Measurements from ENCODE around the gene STAT2.
A peak's percentile ranks its signal among the peaks of the same experiment; 100 is the strongest.
"Not testable (repeated sequence)": the region's sequence is repeated elsewhere in the genome, so short reads cannot be mapped to it uniquely, and the experiment has no call there.

Gene STAT2

DNA sequence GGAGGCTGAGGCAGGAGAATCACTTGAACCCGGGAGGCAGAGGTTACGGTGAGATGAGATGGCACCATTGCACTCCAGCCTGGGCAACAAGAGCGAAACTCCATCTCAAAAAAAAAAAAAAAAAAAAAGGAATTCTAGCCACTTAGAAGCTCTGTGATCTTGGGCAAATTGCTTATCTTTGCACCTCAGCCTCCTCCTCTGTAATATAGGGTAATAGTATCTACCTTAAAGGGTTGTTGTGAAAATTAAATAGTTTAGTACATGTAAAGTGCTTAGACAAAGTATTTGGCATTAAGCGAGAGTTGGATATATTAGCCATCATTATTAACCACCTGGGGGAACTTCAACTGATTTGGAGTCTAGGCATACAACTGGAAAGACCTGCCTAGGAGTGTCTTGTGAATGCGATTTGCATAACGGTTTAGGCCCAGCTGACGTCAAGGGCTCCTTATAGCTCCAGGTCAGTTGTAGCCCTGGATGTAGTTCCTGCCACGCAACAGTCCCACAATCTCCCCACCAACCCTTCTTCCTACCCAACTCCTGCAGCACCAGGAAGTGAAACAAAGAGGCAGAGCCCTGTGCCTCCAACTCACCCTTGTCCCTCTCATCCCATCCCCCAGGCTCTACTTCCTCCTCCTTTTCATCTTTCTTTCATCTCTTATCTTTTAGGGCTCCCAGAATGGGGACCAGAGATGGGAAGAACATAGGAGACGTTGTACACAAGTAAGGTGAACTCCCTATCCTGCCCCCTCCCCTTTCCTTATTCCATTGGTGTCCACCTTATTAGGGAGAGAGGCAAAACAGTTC, 23.3 kb downstream of the STAT2 start:
- TF ChIP-seq MYC (IDR thresholded peaks at IDR 0.05; ENCODE audit: low read depth, low read length) (no peak), POLR2A (IDR thresholded peaks at IDR 0.05; ENCODE audit: extremely low read depth, insufficient read length) (no peak)
- TF ChIP-seq, protein P1, sequence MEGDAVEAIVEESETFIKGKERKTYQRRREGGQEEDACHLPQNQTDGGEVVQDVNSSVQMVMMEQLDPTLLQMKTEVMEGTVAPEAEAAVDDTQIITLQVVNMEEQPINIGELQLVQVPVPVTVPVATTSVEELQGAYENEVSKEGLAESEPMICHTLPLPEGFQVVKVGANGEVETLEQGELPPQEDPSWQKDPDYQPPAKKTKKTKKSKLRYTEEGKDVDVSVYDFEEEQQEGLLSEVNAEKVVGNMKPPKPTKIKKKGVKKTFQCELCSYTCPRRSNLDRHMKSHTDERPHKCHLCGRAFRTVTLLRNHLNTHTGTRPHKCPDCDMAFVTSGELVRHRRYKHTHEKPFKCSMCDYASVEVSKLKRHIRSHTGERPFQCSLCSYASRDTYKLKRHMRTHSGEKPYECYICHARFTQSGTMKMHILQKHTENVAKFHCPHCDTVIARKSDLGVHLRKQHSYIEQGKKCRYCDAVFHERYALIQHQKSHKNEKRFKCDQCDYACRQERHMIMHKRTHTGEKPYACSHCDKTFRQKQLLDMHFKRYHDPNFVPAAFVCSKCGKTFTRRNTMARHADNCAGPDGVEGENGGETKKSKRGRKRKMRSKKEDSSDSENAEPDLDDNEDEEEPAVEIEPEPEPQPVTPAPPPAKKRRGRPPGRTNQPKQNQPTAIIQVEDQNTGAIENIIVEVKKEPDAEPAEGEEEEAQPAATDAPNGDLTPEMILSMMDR (IDR thresholded peaks at IDR 0.05; ENCODE audit: low read depth, low read length), result no peak
- DNase-seq (ENCODE audit: low read depth), result peak; percentile 70
- H3K4me3 ChIP-seq (ENCODE audit: low read depth, low read length), result no peak overlapping the region

DNA sequence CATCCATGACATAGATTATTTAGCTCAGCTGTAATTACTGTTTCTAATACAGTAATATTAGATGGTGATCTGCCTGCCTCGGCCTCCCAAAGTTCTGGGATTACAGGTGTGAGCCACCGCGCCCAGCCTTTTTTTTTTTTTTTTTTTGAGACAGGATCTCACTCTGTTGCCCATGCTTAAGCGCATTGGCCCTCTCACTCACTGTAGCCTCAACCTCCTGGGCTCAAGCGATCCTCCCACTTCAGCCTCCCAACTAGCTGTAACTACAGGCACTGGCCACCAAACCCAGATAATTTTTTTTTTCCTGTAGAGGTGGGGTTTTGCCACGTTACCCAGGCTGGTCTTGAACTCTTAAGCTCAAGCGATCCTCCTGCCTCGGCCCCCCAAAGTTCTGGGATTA, 24.4 kb downstream of the STAT2 start:
- H3K4me3 ChIP-seq (ENCODE audit: low read depth, low read length); DNase-seq (ENCODE audit: low read depth): not testable (repeated sequence)

- peak overlapping the region; percentile 95 for H3K4me3 ChIP-seq (ENCODE audit: low read depth, low read length)
- TF ChIP-seq POLR2A (IDR thresholded peaks at IDR 0.05; ENCODE audit: extremely low read depth, insufficient read length) (no peak), MYC (IDR thresholded peaks at IDR 0.05; ENCODE audit: low read depth, low read length) (no peak; the same call in 1 of the 2 replicates)
- TF ChIP-seq, protein P1 (IDR thresholded peaks at IDR 0.05; ENCODE audit: low read depth, low read length), result no peak
- TF ChIP-seq, protein P2, sequence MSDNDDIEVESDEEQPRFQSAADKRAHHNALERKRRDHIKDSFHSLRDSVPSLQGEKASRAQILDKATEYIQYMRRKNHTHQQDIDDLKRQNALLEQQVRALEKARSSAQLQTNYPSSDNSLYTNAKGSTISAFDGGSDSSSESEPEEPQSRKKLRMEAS (IDR thresholded peaks at IDR 0.05; ENCODE audit: low read depth, low read length), result no peak
- no peak for DNase-seq (ENCODE audit: low read depth)
Observed at GRCh38 chr12:56334490-56334793, 25.5 kb downstream of the STAT2 start.

GRCh38 chr12:56333679-56334489, 26.0 kb downstream of the STAT2 start, which contains the start of gene PAN2:
PAN2 (minus strand) TSS chr12:56334000; CDS start chr12:56333094, 906 bp downstream.
- DNase-seq (ENCODE audit: low read depth), result peak; percentile 100
- peak within 1 kb of the TSS; percentile 95 for H3K4me3 ChIP-seq (ENCODE audit: low read depth, low read length)
- TF ChIP-seq, protein P1 (IDR thresholded peaks at IDR 0.05; ENCODE audit: low read depth, low read length), result peak; percentile 53
- TF ChIP-seq, protein P2 (IDR thresholded peaks at IDR 0.05; ENCODE audit: low read depth, low read length), result peak; percentile 71; the same call in 1 of the 2 replicates
- TF ChIP-seq POLR2A (IDR thresholded peaks at IDR 0.05; ENCODE audit: extremely low read depth, insufficient read length) (peak; percentile 82), MYC (IDR thresholded peaks at IDR 0.05; ENCODE audit: low read depth, low read length) (no peak; the same call in 1 of the 2 replicates)

DNA sequence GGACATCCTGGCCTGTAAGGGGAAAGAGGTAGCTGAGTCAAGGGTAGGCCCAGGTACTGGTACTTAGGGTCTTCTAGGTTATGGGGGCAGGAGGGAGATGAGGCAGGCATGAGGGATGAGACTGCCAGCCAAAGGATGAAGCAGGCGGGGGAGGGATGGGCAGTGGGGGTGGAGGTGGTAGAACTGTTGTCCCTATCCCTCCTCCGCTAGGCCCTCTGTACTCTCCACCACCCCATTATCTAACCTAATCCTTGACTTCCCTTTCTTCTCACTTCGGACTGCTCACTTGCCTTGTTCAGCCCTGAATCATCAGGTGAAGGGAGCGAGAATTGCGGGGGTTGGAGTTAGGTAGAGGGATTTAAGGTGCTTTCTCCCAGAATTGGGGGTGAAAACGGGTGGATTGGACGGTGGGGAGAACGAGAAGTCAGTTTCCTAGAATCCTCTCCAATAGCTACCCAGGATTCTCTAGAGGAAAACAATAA, 26.7 kb downstream of the STAT2 start:
- no peak for DNase-seq (ENCODE audit: low read depth)
- H3K4me3 ChIP-seq (ENCODE audit: low read depth, low read length), result peak overlapping the region; percentile 95
- TF ChIP-seq POLR2A (IDR thresholded peaks at IDR 0.05; ENCODE audit: extremely low read depth, insufficient read length), result peak; percentile 68
- TF ChIP-seq, protein P1 (IDR thresholded peaks at IDR 0.05; ENCODE audit: low read depth, low read length), result no peak

- H3K4me3 ChIP-seq (ENCODE audit: low read depth, low read length), result peak overlapping the region; percentile 95
- TF ChIP-seq MYC (IDR thresholded peaks at IDR 0.05; ENCODE audit: low read depth, low read length) (no peak), POLR2A (IDR thresholded peaks at IDR 0.05; ENCODE audit: extremely low read depth, insufficient read length) (no peak)
- TF ChIP-seq, protein P2 (IDR thresholded peaks at IDR 0.05; ENCODE audit: low read depth, low read length), result no peak
- TF ChIP-seq, protein P1 (IDR thresholded peaks at IDR 0.05; ENCODE audit: low read depth, low read length), result no peak
- DNase-seq (ENCODE audit: low read depth), result no peak
Observed at GRCh38 chr12:56332512-56333196, 27.3 kb downstream of the STAT2 start.
